SK-N-MC (cell line): ENCODE data around the gene KIF26A.

Source experiments
- DNase-seq: peaks from one replicate; pipeline ENCODE4 v3.0.0-alpha.2; 2011; ENCODE audit warnings: low read depth, low spot score
- H3K27ac ChIP-seq: fragments of 200-600 bp; sonication (generic); 2 replicates; pipeline ENCODE4 v1.5.1; 2016; ENCODE audit warnings: mixed run types
- H3K36me3 ChIP-seq: fragments of 200-600 bp; sonication (generic); 2 replicates; pipeline ENCODE4 v1.6.1; 2017; ENCODE audit warnings: antibody characterized with exemption, low read length, mixed read lengths; ENCODE audit not compliant: insufficient read depth
- H3K4me3 ChIP-seq: fragments of 200-600 bp; sonication (generic); 2 replicates; pipeline ENCODE4 v1.5.1; 2016
- H3K9ac ChIP-seq: fragments of 200-600 bp; sonication (generic); 2 replicates; pipeline ENCODE4 v1.8.0; 2017; ENCODE audit warnings: mixed run types, mixed read lengths; ENCODE audit not compliant: insufficient read length
- H3K9me3 ChIP-seq: fragments of 200-600 bp; sonication (generic); 2 replicates; pipeline ENCODE4 v1.6.1; 2017; ENCODE audit warnings: low read depth, mild to moderate bottlenecking, antibody characterized with exemption, low read length, moderate library complexity, mixed read lengths
- EZH2 ChIP-seq: fragments of 200-600 bp; sonication (generic); IDR thresholded peaks from one replicate; pipeline ENCODE4 v1.6.1; 2017; ENCODE audit warnings: antibody characterized with exemption
- FOXP2 ChIP-seq: optimal IDR thresholded peaks from 2 replicates; pipeline ENCODE3; 2011; ENCODE audit warnings: mild to moderate bottlenecking, moderate library complexity; ENCODE audit not compliant: insufficient read depth; ENCODE audit errors: extremely low read length, control extremely low read depth
- POLR2AphosphoS5 ChIP-seq: IDR thresholded peaks from 2 replicates; pipeline ENCODE4 v1.6.1; 2012; ENCODE audit warnings: mild to moderate bottlenecking, low read depth, low read length, borderline replicate concordance

The KIF26A gene

DNA sequence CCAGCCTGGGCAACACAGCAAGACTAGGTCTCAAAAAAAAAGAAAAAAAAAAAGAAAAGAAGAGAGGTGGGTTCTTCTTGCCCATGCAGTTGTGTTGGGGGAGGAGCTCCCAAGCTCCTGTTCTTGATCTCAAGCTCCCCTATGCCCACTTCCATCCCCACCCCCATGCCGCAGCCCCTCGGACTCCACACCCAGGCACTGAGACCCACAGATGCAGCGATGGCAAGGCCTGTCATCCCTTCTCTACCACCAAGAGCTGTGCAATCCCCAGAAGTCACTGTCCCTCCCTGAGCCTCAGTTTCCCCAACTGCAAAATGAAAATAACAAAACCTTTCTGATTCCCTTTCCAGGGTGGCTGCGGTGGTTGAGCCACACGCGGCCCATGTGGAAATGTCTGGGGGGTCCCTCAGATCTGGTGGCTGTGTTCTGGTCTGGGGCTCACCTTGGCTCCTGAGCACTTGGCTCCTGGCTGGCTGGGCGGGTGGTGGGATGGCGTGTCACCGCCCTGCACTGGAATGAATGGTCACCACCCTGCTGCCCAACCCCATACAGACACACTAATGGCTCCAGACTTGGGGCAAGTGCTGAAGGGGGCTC is 22.6 kb upstream of the KIF26A start:
- H3K27ac ChIP-seq = no peak overlapping the region

DNA sequence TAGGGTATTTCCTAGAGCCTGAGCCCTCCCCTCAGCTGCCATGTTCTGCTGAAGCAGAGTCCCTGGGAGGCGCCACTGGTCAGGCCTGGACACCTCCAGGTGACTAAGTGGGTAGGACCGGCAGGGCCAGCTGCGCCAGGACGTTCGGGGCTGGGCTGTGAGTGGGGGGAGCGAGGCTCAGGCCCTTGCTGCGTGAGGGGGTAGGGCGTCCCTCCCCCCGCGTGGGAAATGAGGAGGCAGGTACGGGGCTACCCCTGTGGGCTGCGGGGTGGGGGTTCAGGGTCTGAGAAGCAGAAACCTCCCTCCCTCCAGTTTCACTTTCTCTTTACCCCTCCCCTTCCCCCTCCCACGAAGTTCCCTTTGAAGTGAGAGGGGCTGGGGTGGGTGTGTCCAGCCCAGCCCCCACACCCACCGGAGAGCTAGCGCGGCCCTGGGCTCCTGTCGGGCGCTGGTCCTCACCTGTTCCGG is 22.1 kb upstream of the KIF26A start:
- H3K9ac ChIP-seq = no peak overlapping the region
- no peak for TF ChIP-seq POLR2AphosphoS5
- no peak for TF ChIP-seq EZH2
- TF ChIP-seq FOXP2 = no peak
- no peak for DNase-seq

More for the DNA sequence above, 22.6 kb upstream of the KIF26A start:
- no peaks in the 10 kb centered on the region for H3K36me3 ChIP-seq
- no peak overlapping the region for H3K4me3 ChIP-seq
- H3K9me3 ChIP-seq = no peaks in the 10 kb centered on the region
- DNase-seq = no peak
- H3K9ac ChIP-seq = no peak overlapping the region
- TF ChIP-seq FOXP2 (no peak), POLR2AphosphoS5 (no peak), EZH2 (no peak)

DNA sequence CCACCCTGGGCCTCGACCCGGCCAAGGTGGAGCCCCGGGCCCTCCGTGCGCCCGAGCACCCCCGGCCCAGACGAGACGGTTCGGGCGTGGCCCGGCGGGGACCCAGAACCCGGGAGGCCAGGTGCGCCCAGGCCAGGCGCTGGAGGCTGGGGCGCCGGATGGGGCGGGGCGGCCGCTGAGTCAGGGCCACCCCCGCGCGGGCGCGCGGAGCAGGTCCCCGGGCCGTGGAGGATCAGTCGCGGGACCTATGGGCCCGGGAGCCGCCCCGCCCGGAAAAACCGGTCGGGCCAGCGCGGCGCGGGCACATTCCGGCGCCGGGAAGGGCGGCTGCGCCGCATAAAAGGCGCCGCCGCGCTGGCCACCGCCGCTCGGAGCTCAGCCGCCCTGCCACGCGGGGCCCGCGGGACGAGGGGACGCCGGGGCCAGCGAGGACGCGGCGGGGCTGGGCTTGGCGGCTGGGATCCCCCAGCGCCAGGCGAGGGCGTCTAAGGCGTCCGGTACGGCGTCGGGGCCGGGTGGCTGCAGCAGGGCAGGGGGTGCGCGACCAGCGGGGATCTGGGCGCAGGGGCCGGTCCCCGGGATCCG is 21.5 kb upstream of the KIF26A start:
- DNase-seq = no peak
- H3K4me3 ChIP-seq = no peak overlapping the region
- H3K9ac ChIP-seq = no peak overlapping the region
- no peaks in the 10 kb centered on the region for H3K36me3 ChIP-seq
- H3K27ac ChIP-seq = no peak overlapping the region
- no peak for TF ChIP-seq FOXP2
- no peak for TF ChIP-seq EZH2
- no peak for TF ChIP-seq POLR2AphosphoS5
- no peaks in the 10 kb centered on the region for H3K9me3 ChIP-seq

More for the DNA sequence above, 22.1 kb upstream of the KIF26A start:
- H3K36me3 ChIP-seq = no peaks in the 10 kb centered on the region
- H3K27ac ChIP-seq = no peak overlapping the region
- H3K4me3 ChIP-seq = no peak overlapping the region
- H3K9me3 ChIP-seq = no peaks in the 10 kb centered on the region

DNA sequence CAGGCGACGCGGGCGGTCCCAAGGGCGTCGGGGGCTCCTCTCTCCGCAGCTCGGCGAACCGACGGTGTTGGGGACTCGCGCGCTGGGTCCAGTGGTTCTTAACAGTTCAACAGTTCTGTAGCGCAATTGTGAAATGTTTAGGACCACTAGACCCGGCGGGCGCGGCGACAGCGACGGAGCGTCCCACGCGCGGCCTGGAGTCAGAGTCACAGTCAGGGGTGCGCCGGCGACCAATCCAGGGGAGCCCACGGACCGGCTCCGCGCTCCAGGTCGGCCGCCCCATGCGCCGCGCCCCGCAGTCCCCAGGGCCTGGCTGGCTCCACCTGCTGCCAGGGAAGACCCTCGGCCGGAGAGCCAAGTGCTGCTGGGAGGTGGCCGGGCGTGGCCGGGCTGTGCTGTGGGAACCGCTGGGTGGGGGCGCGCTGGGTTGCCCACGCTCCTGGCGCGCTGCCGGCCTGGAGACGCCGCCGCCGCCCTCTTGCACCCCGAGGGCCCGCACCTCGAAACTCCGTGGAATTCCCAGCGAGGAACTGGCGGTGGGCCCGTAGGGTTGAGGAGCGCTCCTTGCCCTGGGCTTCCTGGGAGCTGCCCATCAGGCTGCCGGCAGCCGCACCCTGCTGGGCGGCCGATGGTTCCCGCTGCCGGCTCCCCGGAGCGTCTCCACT is 20.9 kb upstream of the KIF26A start:
- H3K9ac ChIP-seq = no peak overlapping the region
- no peak for DNase-seq
- H3K4me3 ChIP-seq = no peak overlapping the region
- no peaks in the 10 kb centered on the region for H3K36me3 ChIP-seq
- H3K27ac ChIP-seq = no peak overlapping the region
- TF ChIP-seq EZH2 (peak; percentile 86), FOXP2 (no peak)
- no peaks in the 10 kb centered on the region for H3K9me3 ChIP-seq

DNA sequence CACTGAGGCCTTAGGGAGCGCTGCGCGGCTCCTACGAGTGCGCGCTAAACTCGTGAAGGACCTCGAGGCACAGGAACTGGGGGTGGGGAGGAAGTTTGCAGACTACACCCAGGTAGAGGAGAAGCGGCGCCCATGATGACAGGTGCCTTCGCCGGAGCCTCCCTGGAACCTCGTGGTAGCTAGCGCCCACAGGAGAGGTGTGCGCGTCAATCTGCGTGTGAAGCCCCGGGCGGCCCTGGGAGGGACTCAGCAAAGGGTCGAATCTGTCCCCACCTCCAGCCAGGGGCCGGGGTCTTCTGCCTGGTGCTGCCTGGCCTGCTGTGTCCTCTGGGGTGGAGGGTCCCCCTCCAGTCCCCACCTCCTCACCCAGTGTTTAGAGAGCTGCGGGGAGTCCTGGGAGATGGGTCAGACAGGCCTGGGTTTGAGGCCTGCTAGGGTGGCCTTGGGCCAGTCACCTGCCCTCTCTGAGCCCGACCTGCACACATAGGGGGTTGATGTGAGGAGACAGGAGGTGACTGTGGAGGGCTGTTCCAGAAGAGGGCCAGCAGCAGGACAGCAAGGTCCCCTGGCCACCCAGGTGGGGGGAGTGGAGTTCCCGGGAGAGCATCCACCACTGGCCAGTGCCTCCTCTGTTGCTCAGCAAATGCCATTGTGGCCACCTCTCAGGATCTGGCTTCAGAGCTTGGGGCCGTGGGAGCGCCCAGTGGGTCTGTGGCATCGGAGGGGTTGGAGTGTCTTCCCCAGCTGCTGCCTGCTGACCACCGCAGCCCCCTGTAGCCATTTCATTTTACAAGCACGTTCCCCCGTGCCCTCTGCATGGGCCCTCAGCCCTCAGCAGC is 20.2 kb upstream of the KIF26A start:
- TF ChIP-seq POLR2AphosphoS5 = no peak
- no peak for TF ChIP-seq EZH2
- TF ChIP-seq FOXP2 = no peak
- H3K9ac ChIP-seq = no peak overlapping the region
- no peak overlapping the region for H3K4me3 ChIP-seq
- DNase-seq = no peak
- H3K9me3 ChIP-seq = no peaks in the 10 kb centered on the region
- H3K27ac ChIP-seq = no peak overlapping the region
- no peaks in the 10 kb centered on the region for H3K36me3 ChIP-seq

DNA sequence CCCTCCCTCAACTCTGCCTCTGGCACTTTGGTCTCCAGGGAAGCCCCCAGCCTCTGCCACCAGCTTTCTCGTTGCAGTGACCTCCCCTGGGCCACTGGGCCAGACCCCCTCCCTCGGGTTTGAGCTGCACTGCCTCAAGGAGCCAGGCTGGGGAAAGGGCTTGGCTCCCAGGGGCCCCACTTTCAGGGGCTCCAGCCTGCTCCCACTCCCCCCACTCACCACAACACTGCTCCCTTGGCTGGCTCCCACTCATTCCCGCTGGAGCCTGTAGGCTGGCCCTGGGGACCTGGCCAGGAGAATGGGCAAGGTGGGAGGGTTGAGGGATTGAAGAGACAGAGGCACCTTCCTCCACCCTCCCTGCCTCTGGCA is 19.3 kb upstream of the KIF26A start:
- H3K4me3 ChIP-seq = no peak overlapping the region
- H3K9me3 ChIP-seq = no peaks in the 10 kb centered on the region
- H3K36me3 ChIP-seq = no peaks in the 10 kb centered on the region
- TF ChIP-seq POLR2AphosphoS5 (no peak), FOXP2 (no peak), EZH2 (no peak)
- no peak for DNase-seq
- H3K27ac ChIP-seq = no peak overlapping the region
- H3K9ac ChIP-seq = no peak overlapping the region

DNA sequence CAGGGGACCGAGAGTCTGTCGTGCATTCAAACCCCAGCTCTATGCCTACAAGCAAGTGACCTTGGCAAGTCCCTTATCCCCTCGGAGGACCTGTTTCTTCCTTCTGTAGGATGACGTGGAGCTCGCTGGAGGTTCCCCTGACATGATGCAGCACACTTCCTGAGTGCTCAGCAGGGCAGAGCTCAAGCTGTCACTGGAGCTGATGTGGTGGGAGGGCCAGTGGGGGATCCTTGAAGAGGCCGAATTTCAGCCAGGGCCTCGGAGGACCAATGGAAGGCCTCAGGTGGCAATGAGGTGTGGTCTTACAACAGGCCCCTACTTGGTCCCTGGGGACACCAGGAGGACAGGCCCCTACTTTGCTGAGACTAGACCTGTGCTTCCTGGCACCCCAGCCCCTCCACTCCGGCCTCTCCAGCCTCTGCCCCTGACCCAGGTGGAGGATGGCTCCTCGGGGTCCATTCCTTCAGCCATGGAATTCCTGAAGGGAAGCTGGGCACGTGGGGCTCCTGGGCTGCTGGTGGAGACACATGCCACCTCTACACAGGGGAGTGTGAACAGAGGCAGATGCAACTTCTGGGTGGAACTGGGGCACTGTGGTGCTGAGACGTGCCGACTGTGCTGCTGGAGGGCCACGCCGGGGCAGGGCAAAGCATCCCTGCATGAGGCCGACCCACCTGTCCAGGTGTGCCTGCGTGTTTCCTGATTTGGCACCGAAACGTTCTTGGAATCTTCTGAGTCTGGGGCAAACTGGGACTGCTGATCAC is 18.7 kb upstream of the KIF26A start:
- no peaks in the 10 kb centered on the region for H3K36me3 ChIP-seq
- TF ChIP-seq FOXP2 (no peak), EZH2 (no peak), POLR2AphosphoS5 (no peak)
- no peak for DNase-seq
- no peak overlapping the region for H3K27ac ChIP-seq
- H3K4me3 ChIP-seq = no peak overlapping the region
- no peaks in the 10 kb centered on the region for H3K9me3 ChIP-seq
- H3K9ac ChIP-seq = no peak overlapping the region
